Tibial nerve (tissue), 4 donors: Measurements from ENCODE around the gene SLX1A.
"Not testable (repeated sequence)": the region's sequence is repeated elsewhere in the genome, so short reads cannot be mapped to it uniquely, and the experiment has no call there.

Experiments used
- EP300 ChIP-seq, 2 donors: sonication (generic); formaldehyde crosslinking; IDR thresholded peaks; one replicate each; pipeline ENCODE4 v1.6.1; 2017; ENCODE audit warnings: antibody characterized with exemption in 2 of 2, mild to moderate bottlenecking in 1 of 2
- TF ChIP-seq, protein P1 (sequence below), 5 experiments: fragments of 200-600 bp in 3 of 5; fragments of 450-650 bp in 2 of 5; sonication (generic) in 3 of 5; IDR thresholded peaks; one replicate each; pipeline ENCODE4 v1.5.1; 2016 to 2019; ENCODE audit warnings: antibody characterized with exemption in 5 of 5, mild to moderate bottlenecking in 3 of 5, moderate library complexity in 2 of 5

DNA sequence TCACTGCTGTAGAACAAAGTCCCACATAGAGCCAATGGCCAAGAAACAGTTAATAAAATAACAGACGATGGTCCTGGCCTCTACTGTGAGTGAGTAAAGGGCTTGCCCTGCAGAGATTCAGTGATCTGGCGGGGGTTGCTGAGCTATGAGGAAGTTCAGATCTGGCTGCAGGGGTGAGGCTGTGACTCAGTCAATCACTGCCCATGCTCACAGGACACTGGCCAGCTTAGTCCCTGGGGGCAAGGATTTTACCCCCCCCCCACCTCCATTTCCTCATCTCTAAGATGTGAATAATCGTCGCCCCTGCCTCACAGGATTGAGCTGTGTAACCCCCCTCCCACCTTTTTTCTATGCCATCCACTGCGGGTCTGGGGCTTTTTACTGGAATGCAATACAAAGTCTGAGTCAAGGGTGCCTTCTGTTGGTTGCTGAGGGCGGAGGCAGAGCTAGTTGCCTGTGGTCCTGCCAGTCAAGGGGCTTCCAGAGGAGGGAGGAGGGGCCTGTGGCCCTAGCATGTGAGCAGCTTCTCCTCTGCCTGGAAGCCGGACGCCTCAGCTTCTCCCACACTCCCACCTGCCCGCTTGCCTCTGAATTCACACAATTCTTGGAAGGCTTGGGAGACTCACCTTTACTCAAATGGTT, 13.5 kb downstream of the SLX1A start:
- TF ChIP-seq, protein P1, sequence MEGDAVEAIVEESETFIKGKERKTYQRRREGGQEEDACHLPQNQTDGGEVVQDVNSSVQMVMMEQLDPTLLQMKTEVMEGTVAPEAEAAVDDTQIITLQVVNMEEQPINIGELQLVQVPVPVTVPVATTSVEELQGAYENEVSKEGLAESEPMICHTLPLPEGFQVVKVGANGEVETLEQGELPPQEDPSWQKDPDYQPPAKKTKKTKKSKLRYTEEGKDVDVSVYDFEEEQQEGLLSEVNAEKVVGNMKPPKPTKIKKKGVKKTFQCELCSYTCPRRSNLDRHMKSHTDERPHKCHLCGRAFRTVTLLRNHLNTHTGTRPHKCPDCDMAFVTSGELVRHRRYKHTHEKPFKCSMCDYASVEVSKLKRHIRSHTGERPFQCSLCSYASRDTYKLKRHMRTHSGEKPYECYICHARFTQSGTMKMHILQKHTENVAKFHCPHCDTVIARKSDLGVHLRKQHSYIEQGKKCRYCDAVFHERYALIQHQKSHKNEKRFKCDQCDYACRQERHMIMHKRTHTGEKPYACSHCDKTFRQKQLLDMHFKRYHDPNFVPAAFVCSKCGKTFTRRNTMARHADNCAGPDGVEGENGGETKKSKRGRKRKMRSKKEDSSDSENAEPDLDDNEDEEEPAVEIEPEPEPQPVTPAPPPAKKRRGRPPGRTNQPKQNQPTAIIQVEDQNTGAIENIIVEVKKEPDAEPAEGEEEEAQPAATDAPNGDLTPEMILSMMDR (IDR thresholded peaks at IDR 0.05), result not testable (repeated sequence)
- not testable (repeated sequence) for TF ChIP-seq EP300 (IDR thresholded peaks at IDR 0.05)
